OCI-LY1 (cell line): ENCODE results near the gene PLA2G3.
A peak's percentile ranks its signal among the peaks of the same experiment; 100 is the strongest.

Experiments used
- EZH2 ChIP-seq: fragments of 200-600 bp; sonication (generic), shearing (Covaris generic); IDR thresholded peaks from 2 replicates; pipeline ENCODE4 v1.8.0; 2017; ENCODE audit warnings: borderline replicate concordance, mixed run types, mild to moderate bottlenecking, antibody characterized with exemption, low read length, moderate library complexity, mixed read lengths
- TF ChIP-seq, protein P1 (sequence below): fragments of 200-600 bp; sonication (generic), shearing (Covaris generic); IDR thresholded peaks from 2 replicates; pipeline ENCODE4 v1.5.1; 2017; ENCODE audit warnings: mild to moderate bottlenecking, antibody characterized with exemption, low read length, moderate library complexity, mixed read lengths

DNA sequence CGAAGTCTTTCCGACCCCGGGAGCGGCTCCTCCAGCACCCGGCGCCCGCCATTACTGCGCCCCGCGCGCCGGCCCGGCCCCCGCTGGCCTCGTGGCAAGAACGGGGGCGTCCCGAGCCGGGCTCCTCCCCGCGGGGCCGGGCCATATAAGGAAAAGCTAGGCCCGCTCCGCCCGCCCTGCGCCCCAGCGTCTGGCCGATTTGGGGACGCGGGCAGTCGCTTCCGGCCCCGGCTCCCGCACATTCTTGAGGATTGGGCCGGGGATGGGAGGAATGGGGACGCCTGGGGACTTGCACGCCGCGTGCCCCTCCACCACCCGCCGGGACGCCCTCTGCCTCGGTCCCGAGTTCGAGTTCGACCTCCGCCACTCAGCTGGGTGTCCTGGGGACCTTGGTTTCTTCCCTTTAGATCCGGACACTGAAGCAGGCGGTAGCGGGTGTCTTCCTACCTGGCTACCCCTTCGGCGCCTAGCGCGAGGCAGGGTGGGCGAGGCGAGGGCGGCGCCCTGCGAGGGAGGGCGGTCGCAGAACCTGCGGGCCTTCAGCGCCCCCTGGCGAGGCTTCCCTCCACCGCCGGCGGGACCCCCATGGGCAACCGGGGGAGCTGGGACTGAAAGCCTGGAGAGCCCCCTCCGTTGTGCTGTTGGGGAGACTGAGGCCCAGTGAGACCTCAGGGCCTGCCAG lies 55.4 kb downstream of the PLA2G3 start:
- TF ChIP-seq, protein P1, sequence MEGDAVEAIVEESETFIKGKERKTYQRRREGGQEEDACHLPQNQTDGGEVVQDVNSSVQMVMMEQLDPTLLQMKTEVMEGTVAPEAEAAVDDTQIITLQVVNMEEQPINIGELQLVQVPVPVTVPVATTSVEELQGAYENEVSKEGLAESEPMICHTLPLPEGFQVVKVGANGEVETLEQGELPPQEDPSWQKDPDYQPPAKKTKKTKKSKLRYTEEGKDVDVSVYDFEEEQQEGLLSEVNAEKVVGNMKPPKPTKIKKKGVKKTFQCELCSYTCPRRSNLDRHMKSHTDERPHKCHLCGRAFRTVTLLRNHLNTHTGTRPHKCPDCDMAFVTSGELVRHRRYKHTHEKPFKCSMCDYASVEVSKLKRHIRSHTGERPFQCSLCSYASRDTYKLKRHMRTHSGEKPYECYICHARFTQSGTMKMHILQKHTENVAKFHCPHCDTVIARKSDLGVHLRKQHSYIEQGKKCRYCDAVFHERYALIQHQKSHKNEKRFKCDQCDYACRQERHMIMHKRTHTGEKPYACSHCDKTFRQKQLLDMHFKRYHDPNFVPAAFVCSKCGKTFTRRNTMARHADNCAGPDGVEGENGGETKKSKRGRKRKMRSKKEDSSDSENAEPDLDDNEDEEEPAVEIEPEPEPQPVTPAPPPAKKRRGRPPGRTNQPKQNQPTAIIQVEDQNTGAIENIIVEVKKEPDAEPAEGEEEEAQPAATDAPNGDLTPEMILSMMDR: peak; percentile 86
- TF ChIP-seq EZH2: no peak
